Left lung (tissue), 10 donors: Measurements from ENCODE around the gene NOTCH1. TPM values are rescaled to one million over a fixed set of nuclear protein-coding genes. Genes with fewer than 3 reads are reported as not detected.

Experiments used
- ATAC-seq: fragments of 200-7000 bp; cut with Tn5 transposase; one replicate; pipeline ENCODE4 v1.9.1; 2020; ENCODE audit warnings: moderate library complexity
- DNase-seq, 4 donors: peaks; one replicate each; pipeline ENCODE4 v3.0.0-alpha.2; 2013 to 2020
- H3K27ac ChIP-seq, 2 donors: fragments of 200-600 bp; sonication (generic) in 1 of 2; one replicate each; pipeline versions ENCODE4 v1.5.0 to v1.8.0; 2020 to 2021
- H3K27me3 ChIP-seq, 2 donors: fragments of 200-600 bp; sonication (generic) in 1 of 2; one replicate each; pipeline versions ENCODE4 v1.5.0 to v1.8.0; 2020 to 2021
- H3K36me3 ChIP-seq, 2 donors: fragments of 200-600 bp; sonication (generic) in 1 of 2; one replicate each; pipeline versions ENCODE4 v1.5.0 to v1.8.0; 2020 to 2021
- H3K4me1 ChIP-seq, 2 donors: fragments of 200-600 bp; one replicate each; pipeline ENCODE4 v1.8.0; 2021
- H3K4me3 ChIP-seq, 2 donors: fragments of 200-600 bp; sonication (generic) in 1 of 2; one replicate each; pipeline versions ENCODE4 v1.5.0 to v1.8.0; 2020 to 2021; ENCODE audit warnings: mild to moderate bottlenecking in 1 of 2
- H3K9me3 ChIP-seq, 2 donors: fragments of 200-600 bp; sonication (generic) in 1 of 2; one replicate each; pipeline versions ENCODE4 v1.5.0 to v1.8.0; 2020 to 2021
- intact Hi-C, 2 donors: fragments of 100-400 bp; cut with DNase I; formaldehyde crosslinking; loops; one replicate each; pipeline versions ENCODE4 v1.11.2 to v1.14.2; 2022
- polyA plus RNA-seq, 6 donors: library from polyadenylated mRNA; unstranded; fragments of 120-200 nt; gene quantifications; one replicate each; pipeline ENCODE4 v1.2.1, GENCODE V29; 2013; ENCODE audit not compliant: insufficient read length in 6 of 6
- total RNA-seq, 2 donors: library from RNA; stranded (reverse); fragmentation: NEBNext Ultra II Directional; extraction: Animal tissue kit (Norgen Biotek cat#: 25700); gene quantifications; one replicate each; pipeline ENCODE4 v1.2.1, GENCODE V29; 2021
- TF ChIP-seq, protein P1 (sequence below), 2 donors: fragments of 200-600 bp; sonication (generic) in 1 of 2; IDR thresholded peaks; one replicate each; pipeline versions ENCODE4 v1.5.0 to v1.8.0; 2021; ENCODE audit warnings: antibody characterized with exemption in 2 of 2
- donor health status: DM: no; HTN: yes; CAD: no.
- donor health status: DM: no; HTN: no; CAD: no.

Gene NOTCH1
- total and polyA plus RNA-seq, 8 donors = 21.7 to 102 (median 33.7) TPM

DNA sequence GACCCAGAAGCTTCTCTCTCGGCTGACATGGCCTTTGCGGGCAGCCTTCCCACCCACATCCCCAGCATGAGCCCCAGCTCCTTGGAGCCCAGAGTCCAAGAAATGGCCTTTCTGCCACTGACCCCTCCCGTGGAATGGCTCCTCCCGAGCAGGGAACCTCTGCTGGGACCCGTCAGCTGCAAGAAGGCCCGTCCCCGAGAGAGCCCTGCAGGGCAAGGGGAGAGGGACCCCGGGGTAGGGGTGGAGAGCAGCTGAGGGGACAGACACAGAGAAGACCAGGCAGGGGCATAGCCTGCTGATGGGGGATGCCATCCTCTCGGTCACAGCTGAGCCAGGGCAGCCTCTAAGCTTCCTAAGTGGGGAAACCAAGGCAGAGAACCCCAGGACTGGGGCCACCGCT lies 11.2 kb upstream of the NOTCH1 start:
- intact Hi-C loops = no loop called here
- H3K27me3 ChIP-seq = no peaks in the 10 kb centered on the region
- H3K4me3 ChIP-seq = no peak overlapping the region
- H3K9me3 ChIP-seq = no peaks in the 10 kb centered on the region
- TF ChIP-seq, protein P1, sequence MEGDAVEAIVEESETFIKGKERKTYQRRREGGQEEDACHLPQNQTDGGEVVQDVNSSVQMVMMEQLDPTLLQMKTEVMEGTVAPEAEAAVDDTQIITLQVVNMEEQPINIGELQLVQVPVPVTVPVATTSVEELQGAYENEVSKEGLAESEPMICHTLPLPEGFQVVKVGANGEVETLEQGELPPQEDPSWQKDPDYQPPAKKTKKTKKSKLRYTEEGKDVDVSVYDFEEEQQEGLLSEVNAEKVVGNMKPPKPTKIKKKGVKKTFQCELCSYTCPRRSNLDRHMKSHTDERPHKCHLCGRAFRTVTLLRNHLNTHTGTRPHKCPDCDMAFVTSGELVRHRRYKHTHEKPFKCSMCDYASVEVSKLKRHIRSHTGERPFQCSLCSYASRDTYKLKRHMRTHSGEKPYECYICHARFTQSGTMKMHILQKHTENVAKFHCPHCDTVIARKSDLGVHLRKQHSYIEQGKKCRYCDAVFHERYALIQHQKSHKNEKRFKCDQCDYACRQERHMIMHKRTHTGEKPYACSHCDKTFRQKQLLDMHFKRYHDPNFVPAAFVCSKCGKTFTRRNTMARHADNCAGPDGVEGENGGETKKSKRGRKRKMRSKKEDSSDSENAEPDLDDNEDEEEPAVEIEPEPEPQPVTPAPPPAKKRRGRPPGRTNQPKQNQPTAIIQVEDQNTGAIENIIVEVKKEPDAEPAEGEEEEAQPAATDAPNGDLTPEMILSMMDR (IDR thresholded peaks at IDR 0.05) = no peak
- H3K27ac ChIP-seq = peak overlapping the region in 1 of 2 donors; percentile 84
- peak in 1 of 4 donors; percentile 70 for DNase-seq
- H3K36me3 ChIP-seq = no peaks in the 10 kb centered on the region
- H3K4me1 ChIP-seq = peaks cover 7 to 62% of the 10 kb centered on the region in 2 donors
- ATAC-seq = no peak

DNA sequence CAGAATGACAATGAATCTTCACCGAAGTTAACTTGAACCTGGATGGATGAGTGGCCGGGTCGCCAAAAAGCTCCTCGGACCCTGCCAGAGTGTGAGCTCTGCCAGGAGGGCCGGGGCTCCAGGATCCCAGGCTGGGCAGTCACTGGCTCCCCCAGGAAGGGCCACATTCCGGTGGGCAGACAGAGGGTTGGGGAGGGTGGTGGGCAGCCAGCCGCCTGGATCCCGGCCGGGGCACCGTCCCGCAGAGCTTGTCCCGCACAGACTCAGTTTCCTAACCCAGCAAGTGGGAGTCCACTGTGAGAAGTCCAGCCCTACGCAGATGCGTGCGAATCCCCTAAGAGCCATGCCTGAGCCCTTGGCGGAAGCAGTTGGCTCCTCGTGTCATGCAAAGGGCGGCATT lies 10.3 kb upstream of the NOTCH1 start:
- TF ChIP-seq, protein P1 (IDR thresholded peaks at IDR 0.05) = no peak
- Histone ChIP-seq H3K4me3 (no peak overlapping the region), H3K9me3 (no peaks in the 10 kb centered on the region), H3K27me3 (no peaks in the 10 kb centered on the region), H3K36me3 (no peaks in the 10 kb centered on the region), H3K27ac (no peak overlapping the region), H3K4me1 (peaks cover 16 to 69% of the 10 kb centered on the region in 2 donors)
- intact Hi-C loops = no loop called here
- no peak for ATAC-seq
- DNase-seq = no peak

DNA sequence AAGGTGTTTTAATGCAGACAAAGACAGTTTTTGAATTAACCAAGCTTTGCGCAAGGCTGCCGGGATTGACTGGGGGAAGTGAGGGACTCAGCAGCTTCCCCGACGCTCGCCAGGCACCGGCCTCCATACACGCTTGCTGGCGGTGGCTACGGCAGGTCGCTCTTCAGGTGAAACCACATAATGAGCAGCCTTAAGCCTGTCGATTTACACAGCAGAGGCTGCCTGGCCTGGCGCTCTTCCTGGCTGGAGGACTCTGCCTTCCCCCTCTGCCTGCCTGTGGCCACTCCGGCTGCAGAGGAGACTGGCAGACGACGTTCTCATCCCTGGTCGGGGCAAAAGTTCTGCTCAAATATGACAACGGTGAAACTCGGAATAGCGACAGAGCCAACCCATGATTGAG lies 9.0 kb upstream of the NOTCH1 start:
- no peak for DNase-seq
- ATAC-seq = peak; percentile 72
- Histone ChIP-seq H3K27ac (no peak overlapping the region), H3K27me3 (no peaks in the 10 kb centered on the region), H3K9me3 (no peaks in the 10 kb centered on the region), H3K4me1 (peaks cover 28 to 74% of the 10 kb centered on the region in 2 donors), H3K36me3 (no peaks in the 10 kb centered on the region), H3K4me3 (no peak overlapping the region)
- intact Hi-C loops = no loop called here
- TF ChIP-seq, protein P1 (IDR thresholded peaks at IDR 0.05) = no peak

DNA sequence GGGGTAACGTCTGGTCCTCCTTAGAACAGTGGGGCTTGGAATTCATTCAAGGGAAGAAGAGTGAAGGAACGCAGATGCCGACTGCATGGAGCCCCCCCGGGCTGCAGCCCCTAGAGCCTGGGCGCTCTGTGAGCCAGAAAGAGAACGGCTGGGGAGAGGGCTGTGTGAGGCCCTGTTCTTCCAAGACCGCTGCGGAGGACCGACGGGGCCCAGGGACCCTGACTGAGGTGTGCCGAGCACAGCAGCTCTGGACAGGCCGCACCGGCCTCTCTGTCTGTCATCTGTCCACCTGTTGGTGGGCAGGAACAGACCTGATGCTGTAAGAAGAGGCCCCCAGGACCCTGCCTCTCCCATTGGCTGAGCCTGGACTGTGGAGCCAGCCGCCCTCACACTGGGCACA lies 7.7 kb upstream of the NOTCH1 start:
- TF ChIP-seq, protein P1 (IDR thresholded peaks at IDR 0.05) = no peak
- intact Hi-C loops = no loop called here
- no peaks in the 10 kb centered on the region for H3K9me3 ChIP-seq
- H3K27ac ChIP-seq = no peak overlapping the region
- peaks cover 26 to 70% of the 10 kb centered on the region in 2 donors for H3K4me1 ChIP-seq
- H3K4me3 ChIP-seq = no peak overlapping the region
- DNase-seq = no peak
- H3K36me3 ChIP-seq = no peaks in the 10 kb centered on the region
- H3K27me3 ChIP-seq = no peaks in the 10 kb centered on the region
- ATAC-seq = no peak

DNA sequence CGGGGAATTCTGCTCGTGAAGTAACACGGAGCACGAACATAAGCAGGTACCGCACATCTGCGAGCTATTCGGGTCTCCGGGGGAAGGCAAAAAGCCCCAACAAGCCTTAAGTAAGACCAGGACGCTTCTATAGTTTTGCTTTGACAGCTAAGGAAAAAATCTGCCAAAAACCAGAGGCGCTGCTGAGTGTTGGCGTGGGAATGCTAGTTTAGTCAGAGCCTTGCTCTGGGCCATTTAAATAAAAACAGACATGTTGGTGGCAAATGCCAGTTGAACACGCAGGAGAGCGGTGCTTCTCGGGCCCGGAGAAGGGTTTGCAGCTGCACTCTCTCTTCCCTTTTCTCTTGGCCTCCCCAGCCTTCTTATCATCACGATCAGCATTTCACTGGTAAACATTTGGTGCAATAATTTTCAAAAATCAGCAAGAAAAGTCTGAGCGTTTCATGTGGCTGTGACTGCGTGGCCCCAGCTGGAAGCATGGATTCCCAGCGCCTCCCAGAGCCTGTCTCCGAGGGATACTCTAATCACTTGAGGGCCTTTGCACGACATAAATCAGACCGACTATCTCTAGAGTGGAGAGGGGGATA lies 6.4 kb upstream of the NOTCH1 start:
- Histone ChIP-seq H3K9me3 (no peaks in the 10 kb centered on the region), H3K27me3 (no peaks in the 10 kb centered on the region), H3K4me3 (no peak overlapping the region), H3K4me1 (peaks cover 28 to 67% of the 10 kb centered on the region in 2 donors), H3K27ac (peak overlapping the region; percentile 69 to 77), H3K36me3 (no peaks in the 10 kb centered on the region)
- intact Hi-C loops = no loop called here
- ATAC-seq (no peak), DNase-seq (peak in 1 of 4 donors; percentile 74)
- TF ChIP-seq, protein P1 (IDR thresholded peaks at IDR 0.05) = no peak
